GM18508 (cell line): ENCODE results near the gene KCNJ10.

Experiments
- ATAC-seq: cut with Tn5 transposase; IDR thresholded peaks from one replicate; pipeline ENCODE4 v1.9.1; 2021; ENCODE audit warnings: moderate number of reproducible peaks; ENCODE audit not compliant: insufficient read depth, unreplicated experiment

KCNJ10 gene

DNA sequence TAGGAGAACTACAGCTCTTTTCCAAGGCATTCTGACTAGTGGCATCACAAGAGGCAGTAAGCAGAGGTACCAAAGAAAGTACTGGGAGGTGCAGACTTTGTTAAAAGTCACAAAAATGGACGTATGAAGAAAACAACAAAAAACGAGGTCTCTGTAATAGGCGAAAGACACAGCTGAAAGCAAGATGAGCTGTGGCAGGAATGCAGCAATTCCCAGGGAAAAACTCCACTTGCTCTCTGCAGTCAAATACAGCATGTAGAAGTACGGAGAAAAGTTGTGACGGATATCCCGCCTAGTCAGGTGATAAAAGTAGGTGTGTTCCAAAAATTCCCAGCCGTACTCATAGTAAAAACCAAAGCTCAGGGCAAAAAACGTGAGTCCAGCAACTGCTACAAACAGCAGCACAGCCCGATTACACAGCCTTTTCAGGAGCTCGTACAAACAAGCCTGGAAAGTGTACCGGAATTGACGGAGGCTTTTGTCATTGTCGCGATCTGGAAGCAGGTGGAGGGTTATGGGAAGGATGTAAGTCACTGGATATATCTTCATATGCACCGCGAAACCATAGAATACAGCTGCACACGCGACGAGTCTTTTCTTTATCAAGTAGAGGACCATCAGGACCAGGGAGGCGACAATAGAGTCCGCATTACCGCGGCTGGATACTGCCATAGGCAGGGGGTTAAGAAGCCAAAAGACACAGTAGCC, 39.1 kb downstream of the KCNJ10 start:
- ATAC-seq: no peak

DNA sequence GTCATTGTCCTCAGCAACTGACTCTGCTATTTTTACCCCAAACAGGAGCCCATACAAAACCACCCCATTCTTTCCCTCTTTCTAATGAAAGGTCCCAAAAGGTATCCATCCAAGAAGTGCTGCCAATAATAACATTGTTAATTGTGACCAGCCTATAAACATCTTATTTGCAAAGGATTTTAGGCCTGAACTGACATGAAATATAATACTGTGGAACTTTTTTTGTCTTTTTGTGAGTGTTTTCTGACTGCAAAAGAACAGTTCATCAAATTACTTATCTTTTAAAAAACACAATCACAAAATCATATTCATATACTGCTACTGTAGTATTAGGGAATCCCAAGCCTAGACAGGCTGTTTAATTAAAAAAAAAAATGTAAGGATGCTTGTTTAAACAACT, 41.5 kb downstream of the KCNJ10 start:
- ATAC-seq: no peak

DNA sequence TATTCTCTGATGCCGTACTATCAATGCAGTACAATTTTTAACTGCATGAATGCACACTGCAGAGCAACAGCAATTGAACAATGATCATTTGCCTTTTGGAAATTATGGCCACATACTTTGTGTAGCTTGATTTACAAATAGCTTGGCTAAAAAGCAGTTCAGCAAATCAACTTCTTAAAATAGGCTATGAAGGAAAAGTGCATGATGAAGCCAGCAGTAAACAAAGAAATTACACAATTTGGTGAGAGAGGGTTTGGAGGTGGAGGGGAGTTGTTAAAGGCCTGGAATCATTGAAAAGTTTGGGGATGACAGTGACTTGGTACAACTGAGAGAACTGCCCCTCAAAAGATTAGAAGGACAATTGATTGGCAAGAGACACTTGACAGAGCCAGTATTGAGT, 44.6 kb downstream of the KCNJ10 start:
- ATAC-seq: no peak

DNA sequence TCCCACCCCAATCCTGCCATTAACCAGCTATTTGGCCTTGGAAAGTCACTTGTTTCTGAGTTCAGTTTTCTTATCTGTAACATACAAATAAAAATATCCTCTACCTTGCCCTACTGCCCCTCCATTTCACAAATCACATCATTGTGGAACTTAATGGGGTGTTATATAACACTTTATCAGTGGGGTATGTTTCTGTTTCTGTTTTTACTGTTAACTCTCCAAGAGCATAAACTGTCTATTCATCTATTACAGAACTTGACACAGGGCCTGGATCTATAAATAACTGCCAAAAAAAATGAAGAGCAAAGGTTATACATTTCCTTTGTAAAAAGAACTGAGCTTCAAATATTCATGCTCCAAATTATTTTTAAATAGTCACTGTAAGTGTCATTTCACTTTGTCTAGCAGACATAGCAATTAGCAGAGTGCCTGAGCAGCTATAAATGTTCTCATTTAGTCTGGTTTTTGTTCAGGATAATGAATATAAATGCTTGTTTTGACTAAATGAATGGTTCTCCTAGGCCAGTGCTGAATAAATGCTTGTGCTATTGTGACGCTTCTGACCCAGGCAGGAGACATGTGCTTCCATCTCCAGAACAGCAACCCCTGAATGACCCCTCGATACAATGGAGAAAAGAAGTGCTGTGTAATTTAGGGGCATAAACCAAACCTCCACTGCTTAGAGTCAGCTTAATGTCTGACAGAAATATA, 45.6 kb downstream of the KCNJ10 start:
- no peak for ATAC-seq

DNA sequence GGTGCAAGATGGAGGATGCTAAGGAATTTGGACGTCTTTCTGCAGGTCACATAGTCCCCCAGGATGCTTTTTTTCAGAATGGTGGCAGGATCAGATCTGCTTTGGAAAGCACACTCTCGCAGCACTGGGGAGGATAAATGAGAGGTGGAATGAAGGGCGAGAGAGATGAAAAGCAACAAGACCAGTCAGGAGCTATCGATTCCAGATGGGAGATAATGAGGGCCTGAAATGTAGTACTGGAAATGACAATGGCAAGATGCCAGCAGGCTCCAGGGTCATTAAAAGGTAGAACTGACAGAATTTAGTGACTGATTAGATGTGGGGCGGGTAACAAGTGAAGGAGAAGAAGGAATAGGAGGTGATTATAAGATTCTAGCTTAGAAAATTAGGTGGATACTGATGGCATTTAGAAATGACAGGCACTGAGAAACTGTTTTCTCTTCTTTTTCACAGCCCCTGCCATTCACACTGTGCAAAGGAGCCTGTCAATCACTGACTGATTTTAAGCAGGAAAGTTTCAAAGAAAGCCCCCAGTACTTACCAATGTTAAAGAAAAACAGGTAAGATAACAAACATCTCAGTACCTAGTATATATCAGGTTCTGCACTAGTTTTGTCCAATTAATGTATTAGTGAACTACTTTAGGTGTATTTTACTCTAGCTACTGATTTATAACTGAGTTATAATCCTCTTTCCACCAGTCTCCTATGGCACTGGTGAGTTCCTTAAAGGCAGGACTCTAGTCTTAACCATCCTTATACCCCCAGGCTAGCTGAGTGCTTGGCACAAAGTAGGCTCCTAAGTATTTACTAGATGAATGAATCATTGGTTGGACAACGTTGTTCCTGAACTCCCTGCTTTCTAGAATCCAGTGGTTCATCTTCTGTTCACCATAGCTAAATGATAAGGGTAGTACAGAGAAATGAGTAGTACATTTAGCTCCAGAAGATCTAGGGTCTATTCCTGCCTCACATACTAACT, 47.3 kb downstream of the KCNJ10 start:
- ATAC-seq: no peak

DNA sequence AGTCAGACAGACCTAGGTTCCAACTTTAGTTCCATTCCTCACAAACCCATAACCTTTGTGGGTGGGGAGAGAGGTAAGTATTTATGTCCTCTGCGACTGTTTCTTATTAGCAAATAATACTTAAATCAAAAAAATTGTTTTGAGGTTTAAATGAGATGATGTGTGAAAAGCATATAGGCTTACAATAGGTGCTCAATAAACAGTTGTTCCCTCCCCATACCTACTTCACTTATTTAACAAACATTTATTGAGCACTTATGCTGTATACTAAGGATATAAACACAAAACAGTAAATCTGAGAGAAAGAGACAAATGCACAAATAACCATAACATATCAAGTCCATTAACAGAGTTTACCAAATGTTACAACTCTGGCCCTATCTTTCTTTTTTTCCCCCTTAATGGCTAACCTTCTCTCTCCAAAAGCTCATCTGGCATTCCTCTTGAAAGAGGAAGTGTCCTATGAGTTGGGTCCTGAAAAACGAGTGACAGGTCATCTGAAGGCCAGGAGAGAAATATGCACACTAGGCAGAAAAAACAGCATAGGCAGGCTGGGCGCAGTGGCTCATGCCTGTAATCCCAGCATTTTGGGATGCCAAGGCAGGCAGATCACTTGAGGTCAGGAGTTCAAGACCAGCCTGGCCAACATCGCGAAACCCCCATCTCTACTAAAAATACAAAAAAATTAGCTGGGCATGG, 48.4 kb downstream of the KCNJ10 start:
- ATAC-seq: no peak

DNA sequence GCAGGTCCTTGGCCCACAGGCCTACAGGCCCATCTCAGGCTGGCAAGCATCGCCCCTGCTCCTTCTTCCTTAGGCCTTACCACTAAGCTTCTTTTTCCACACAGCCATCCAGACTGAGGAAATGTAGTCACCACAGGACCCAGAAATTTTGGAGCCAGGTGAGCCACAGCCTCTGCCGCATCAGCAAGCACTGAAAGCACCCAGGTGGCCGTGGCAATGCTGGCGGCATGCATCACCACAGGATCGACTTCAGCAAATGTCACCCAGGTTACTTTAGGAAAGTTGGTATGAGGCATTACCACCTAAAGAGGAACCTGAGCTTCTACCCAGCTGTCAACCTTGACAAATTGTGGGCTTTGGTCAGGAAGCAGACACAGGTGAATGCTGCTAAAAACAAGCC, 49.8 kb downstream of the KCNJ10 start:
- ATAC-seq: no peak

DNA sequence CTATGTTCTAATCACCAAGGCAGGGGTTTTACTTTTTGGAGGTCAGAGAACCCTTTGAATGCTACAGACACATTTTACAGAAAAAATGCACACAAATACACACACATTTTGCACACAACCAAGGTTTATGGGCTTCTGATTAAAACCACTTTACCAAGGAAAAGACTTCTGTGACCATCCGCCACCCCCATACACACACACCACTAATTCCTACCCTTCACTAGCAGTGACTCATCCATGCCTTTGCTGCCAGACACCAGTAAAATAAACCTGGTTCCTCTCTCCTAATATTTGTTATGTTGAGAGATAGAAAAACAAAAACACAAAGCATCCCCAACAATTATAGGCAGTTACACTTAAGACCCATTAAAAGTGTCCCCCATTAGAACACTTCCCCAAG, 51.1 kb downstream of the KCNJ10 start:
- no peak for ATAC-seq

DNA sequence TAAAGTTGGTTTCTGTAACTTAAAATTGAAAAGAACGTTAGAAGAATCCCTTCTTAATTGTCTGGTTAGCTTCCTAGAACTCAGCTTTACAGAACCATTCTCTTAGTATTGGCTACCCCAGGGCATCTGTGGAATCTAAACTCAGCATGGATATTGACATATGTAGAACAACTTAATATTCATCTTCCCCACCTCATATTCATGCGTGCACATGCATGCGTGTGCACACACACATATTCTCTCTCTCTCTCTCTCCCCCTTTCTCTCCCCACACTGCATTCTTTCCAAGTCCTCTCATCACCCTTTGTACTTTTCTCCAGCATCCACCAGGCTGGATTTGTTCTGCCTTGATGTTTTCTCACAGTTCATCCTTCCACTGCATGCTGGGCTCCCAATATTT, 51.6 kb downstream of the KCNJ10 start:
- no peak for ATAC-seq

DNA sequence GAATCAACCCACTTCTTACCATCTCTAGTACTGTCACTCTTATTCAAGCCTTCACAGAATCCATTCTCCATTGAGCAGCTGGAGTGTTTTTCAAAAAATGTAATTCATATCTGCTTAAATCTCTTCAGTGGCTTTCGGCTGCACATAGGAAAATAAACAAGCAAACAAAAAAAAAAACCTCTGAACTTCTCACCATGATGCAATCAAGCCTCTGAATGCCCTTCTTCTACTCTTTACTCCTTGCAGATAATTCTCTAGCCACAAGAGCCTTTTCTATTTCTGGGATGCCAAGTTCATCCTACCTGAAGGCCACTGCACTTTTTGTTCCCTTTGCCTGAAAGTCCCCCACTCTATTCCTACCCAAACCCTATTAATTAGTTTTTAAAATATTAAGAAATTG, 52.4 kb downstream of the KCNJ10 start:
- ATAC-seq: no peak

DNA sequence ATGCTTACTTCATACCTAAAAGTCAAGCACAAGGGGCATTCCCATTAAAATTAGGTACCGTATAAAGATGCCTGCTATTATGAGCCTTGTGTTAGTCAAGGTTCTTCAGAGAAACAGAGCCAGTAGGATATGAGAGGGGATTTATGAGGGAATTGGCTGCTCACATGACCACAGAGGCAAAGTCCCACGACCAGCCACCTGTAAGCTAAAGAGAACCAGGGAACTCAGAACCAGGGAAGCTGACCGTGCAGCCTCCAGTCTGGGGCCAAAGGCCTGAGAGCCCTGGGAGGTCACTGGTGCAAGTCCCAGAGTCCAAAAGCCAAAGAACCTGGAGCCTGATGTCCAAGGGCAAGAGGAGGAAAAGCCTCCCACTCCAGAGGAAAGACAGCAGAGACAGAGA, 58.2 kb downstream of the KCNJ10 start:
- no peak for ATAC-seq

DNA sequence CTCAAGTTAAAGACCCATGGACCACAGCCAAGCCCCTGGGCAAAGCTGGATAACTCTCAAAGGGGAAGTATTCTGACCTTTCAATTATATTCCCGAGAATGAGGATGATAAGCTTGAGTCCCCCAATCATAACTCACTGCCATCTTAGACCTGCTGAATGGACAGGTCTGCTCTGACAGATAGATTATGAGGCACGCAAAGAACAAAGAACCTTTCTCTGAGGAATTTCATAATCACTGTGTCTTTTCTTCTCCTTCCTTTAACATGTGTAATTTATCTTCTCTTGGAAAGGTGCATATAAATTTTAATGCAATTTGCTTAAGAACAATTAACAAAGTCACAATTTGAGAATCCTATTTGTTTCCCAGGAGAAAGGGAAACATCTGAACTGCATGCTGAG, 60.2 kb downstream of the KCNJ10 start:
- no peak for ATAC-seq

DNA sequence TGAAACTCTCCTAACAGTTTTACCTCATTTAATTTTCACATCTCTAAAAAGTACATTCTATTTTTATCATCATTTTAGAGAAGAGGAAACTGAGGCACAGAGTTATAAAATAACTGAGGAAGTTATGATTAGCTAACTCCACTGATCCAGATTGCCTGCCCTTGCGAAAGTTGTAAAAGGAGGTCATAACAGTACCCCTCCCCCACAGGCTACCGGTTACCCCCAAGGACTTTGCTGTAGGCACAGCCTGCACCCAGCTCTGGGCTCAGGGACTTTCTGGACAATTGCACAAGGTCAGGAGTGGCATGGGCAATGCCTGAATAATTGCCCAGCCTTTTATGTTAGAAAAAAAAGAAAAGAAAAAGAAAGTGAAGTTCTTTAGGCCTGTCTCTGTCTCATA, 60.9 kb downstream of the KCNJ10 start:
- ATAC-seq: no peak

DNA sequence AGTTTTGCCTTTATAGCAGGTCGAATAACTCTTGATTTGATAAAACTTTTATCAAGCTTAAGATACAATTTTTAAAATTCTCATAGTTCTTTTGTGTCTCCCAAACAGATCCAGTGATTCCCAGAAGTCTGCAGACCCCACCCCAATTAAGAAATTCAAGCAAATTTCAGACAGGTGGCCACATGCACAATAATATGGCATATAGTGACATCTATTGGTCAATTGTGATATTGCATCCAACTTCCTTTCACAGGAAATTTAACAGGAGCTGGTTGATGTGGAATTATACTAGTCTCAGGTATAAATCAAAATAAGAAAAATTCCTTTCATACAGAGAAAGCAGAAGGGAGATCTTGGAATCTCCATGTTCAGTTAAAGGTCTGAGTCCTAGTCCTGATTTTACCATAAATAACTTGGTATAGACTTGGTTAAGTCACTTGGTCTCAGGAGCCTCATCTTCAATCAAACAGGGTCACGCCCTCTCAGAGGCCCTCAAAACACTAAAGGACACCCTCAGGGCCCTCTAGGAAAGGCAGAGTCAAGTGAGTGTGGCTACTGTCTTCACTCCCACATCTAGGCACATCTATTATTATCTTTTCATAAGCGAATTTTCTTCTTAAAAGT, 62.3 kb downstream of the KCNJ10 start:
- no peak for ATAC-seq

DNA sequence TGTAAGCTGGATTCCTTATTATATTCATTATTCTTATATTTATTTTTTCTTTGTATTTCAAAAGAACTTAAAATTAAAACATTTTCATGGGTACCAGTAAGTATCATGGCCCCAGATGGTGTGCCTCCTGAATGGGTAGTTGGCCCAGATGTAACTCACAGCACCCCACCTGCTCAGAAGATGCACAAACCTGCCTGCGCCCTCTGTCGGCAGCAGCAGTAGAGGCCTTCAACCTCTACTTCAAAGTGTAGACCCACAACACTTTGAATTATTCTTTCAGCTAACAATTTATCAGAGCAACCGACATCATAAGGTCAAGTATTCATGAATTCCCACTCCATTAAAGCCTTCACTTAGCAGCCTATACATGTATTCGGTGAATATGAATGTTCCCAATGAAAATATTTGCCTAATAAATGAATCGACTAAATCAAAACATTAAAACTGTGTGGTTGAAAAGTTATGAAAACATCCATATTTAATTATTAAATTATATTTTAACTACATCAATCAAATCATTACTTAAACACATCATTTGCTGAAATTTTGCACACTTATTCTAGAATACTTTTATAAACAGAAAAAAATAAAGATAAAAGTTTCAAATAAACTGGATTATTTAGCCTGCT, 63.5 kb downstream of the KCNJ10 start:
- peak; percentile 55 for ATAC-seq

DNA sequence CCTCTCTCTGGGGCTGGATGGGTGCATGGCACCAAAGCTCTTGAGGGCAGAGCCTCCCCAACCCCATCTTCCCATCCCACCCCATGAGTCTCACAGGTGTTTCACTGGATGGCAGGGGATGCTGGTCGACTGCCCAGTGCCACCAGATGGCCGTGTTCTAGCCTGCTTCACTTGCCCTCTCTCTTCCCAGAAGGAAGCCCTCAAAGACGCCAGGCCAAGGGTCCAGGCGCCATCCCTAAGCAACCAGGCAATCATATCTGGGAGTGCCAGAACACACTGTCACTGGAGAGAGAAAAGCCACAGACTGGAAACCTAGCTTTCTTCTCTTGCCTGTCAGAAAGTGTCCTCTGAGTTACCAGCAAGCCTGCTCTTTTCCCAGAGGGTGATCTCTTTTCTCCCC, 64.9 kb downstream of the KCNJ10 start:
- ATAC-seq: no peak

DNA sequence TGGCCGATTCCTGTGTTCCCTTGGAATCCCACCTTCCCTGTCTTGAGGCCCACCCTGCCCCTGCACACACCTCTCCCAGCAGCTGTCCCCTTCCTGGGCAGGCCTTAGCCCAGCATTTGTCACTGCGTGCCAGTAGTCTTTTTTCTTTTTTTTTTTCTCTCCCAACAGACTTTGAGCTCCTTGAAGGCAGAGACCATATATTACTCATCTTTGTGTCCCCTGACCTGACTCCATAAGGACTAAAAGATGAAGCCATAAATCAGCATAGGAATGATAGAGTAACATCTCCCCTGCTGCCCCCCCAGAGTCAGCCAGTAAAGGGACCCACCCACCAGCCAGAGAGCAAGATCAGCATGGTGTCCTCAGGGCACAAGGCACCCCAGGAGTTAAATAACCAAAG, 65.5 kb downstream of the KCNJ10 start:
- ATAC-seq: no peak

DNA sequence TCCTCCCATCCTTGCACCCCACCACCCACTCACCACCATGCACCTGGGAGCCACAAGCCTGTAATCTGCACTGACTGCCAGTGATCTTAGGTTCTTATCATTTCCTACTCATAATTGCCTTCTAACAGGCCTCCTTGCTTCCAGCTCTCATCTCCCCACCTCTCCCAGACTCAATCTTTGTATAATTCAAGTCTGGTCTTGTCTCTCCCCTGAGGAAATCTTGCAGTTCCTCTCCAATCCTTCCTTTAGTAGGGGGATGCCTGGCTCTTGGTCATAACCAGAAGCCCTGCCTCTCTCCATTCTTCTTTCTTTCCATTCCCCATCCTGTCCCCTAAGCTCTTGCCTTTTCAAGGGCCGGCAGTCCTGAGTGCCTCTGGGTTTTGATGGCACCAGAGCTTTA, 66.0 kb downstream of the KCNJ10 start:
- ATAC-seq: no peak

DNA sequence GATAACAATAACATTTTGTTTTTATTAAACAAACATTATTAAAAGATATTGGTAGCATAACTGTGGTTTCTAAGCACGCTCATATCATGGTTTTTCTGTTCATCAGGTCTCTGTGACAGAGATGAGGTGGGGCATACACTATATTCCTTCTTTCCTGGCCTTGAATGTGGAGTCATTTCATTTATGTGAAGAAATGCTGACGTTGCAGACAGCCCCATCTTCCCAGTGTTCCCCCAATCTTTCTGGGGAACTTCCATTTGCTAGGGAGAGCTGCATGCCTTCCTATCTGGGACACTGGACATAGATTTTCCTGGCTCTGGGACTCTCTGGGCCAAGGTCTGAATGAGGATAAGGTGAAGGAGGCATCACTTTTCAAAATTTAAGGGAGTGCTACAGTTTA, 68.5 kb downstream of the KCNJ10 start:
- ATAC-seq: no peak

DNA sequence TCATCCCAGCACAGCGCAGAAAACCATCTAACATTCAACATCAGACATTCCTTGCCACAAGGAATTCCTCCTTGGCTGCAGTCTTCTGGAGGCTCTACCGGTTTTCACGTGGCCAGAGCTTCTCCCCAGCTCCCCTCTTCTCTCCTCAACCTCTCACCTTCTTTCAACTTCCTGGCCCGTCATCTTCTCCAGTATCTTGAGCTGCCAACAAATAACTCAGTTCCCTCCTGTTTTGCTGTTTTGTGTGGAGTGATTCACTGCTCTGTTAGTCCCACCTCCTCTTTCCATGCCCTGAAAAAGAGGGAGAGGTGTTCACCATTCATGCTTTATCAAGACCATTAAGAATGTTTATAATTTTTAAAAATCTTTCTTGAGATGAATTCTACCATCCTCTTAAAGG, 70.8 kb downstream of the KCNJ10 start:
- ATAC-seq: no peak
